K562 (cell line): ENCODE measurements around the gene VEGFB. TPM values are rescaled to one million over a fixed set of nuclear protein-coding genes. Genes with fewer than 3 reads are reported as not detected.
A peak's percentile ranks its signal among the peaks of the same experiment; 100 is the strongest.

Experiments used
- CBX8 ChIP-seq: fragments of 200-600 bp; sonication (generic); IDR thresholded peaks from 2 replicates; pipeline ENCODE4 v1.6.1; 2012; ENCODE audit warnings: borderline replicate concordance, mixed run types, low read depth, mild to moderate bottlenecking, moderate library complexity, mixed read lengths, low read length, control low read depth, inconsistent platforms; ENCODE audit not compliant: poor library complexity, severe bottlenecking; ENCODE audit errors: extremely low read depth
- ESRRB ChIP-seq: fragments of 250-450 bp; sonication (Bioruptor Pico); IDR thresholded peaks from 2 replicates; pipeline ENCODE4 v1.5.0; 2020; ENCODE audit warnings: mild to moderate bottlenecking, moderate library complexity, borderline replicate concordance
- ETS2 ChIP-seq: IDR thresholded peaks from 2 replicates; pipeline ENCODE4 v1.6.1; 2016; ENCODE audit warnings: borderline replicate concordance, missing genetic modification characterization, mild to moderate bottlenecking, moderate library complexity, missing compliant biosample characterization; ENCODE audit not compliant: poor library complexity, severe bottlenecking
- HNRNPLL ChIP-seq: fragments of 200-400 bp; formaldehyde crosslinking; IDR thresholded peaks from 2 replicates; pipeline ENCODE4 v1.6.1; 2017; ENCODE audit warnings: low read length, low read depth, mild to moderate bottlenecking; ENCODE audit not compliant: poor library complexity, severe bottlenecking
- MCM5 ChIP-seq: fragments of 450-650 bp; IDR thresholded peaks from 2 replicates; pipeline ENCODE4 v1.6.1; 2016; ENCODE audit warnings: low read depth
- PML ChIP-seq: IDR thresholded peaks from 2 replicates; pipeline ENCODE4 v1.6.1; 2012; ENCODE audit warnings: low read length, inconsistent platforms
- SAFB ChIP-seq: fragments of 200-400 bp; formaldehyde crosslinking; IDR thresholded peaks from 2 replicates; pipeline ENCODE4 v1.6.1; 2017; ENCODE audit warnings: low read depth, low read length, borderline replicate concordance
- SRSF1 ChIP-seq: fragments of 200-400 bp; formaldehyde crosslinking; IDR thresholded peaks from 2 replicates; pipeline ENCODE4 v1.6.1; 2017; ENCODE audit warnings: mild to moderate bottlenecking, low read depth, low read length, moderate library complexity
- TBP ChIP-seq: optimal IDR thresholded peaks from 2 replicates; pipeline ENCODE3; 2011; ENCODE audit warnings: low read depth, low read length, improper control_type of control experiment
- WHSC1 ChIP-seq: IDR thresholded peaks from one replicate; pipeline ENCODE4 v1.6.1; 2012; ENCODE audit warnings: low read length, control low read depth, inconsistent platforms
- ZNF316 ChIP-seq: fragments of 450-650 bp; IDR thresholded peaks from 2 replicates; pipeline ENCODE4 v1.6.1; 2016
- ZNF57 ChIP-seq: fragments of 450-650 bp; formaldehyde crosslinking; IDR thresholded peaks from 2 replicates; pipeline ENCODE4 v1.4.0; 2020; ENCODE audit warnings: mild to moderate bottlenecking, moderate library complexity
- ZNF79 ChIP-seq: fragments of 250-450 bp; sonication (Bioruptor Pico); IDR thresholded peaks from 2 replicates; pipeline ENCODE4 v1.4.0; 2020; ENCODE audit warnings: low read depth, mild to moderate bottlenecking, moderate library complexity
- ZSCAN29 ChIP-seq: fragments of 450-650 bp; IDR thresholded peaks from 2 replicates; pipeline ENCODE4 v1.6.1; 2017
- polyA plus RNA-seq, 8 experiments: library from polyadenylated mRNA; depleted of rRNA in 4 of 8; stranded (reverse) in 5 of 8; unstranded in 3 of 8; fragments of >200 nt; fragmentation: Nextera tagmentation in 2 of 8; fragmentation: Illumina TruSeq in 1 of 8; extraction: Ambion mirVana in 2 of 8; extraction: Trizol in 1 of 8; gene quantifications; 2 replicates each; pipeline versions ENCODE4 v1.2.1 to v1.2.3, GENCODE V29; 2011 to 2014; ENCODE audit warnings: inconsistent platforms in 1 of 8, missing spikeins in 1 of 8
- total RNA-seq, 7 experiments: library from RNA; depleted of rRNA in 6 of 7; stranded (reverse); fragments of >200 nt in 6 of 7; fragmentation: Illumina TruSeq in 2 of 7; extraction: Trizol in 2 of 7; gene quantifications; 2 replicates each; pipeline versions ENCODE4 v1.2.1 to v1.2.3, GENCODE V29; 2011 to 2021; ENCODE audit warnings: low replicate concordance in 1 of 7
- TF ChIP-seq, protein P1 (sequence below): fragments of 150-350 bp; IDR thresholded peaks from 2 replicates; pipeline ENCODE4 v1.6.1; 2014; ENCODE audit warnings: low read depth, mild to moderate bottlenecking, low read length, borderline replicate concordance
- TF ChIP-seq, protein P2 (sequence below): fragments of 250-450 bp; sonication (Bioruptor Pico); IDR thresholded peaks from 2 replicates; pipeline ENCODE4 v1.5.0; 2021; ENCODE audit warnings: mild to moderate bottlenecking, moderate library complexity
- TF ChIP-seq, protein P3 (sequence below): fragments of 200-400 bp; formaldehyde crosslinking; IDR thresholded peaks from 2 replicates; pipeline ENCODE4 v1.6.1; 2017; ENCODE audit warnings: mild to moderate bottlenecking, low read depth, low read length, moderate library complexity

The VEGFB gene
- total and polyA plus RNA-seq, 9 of the 15 experiments (the other 6 are each of a cell fraction or from before 2014, with no cell fraction given) = 11.0 to 83.4 (median 25.7) TPM

DNA sequence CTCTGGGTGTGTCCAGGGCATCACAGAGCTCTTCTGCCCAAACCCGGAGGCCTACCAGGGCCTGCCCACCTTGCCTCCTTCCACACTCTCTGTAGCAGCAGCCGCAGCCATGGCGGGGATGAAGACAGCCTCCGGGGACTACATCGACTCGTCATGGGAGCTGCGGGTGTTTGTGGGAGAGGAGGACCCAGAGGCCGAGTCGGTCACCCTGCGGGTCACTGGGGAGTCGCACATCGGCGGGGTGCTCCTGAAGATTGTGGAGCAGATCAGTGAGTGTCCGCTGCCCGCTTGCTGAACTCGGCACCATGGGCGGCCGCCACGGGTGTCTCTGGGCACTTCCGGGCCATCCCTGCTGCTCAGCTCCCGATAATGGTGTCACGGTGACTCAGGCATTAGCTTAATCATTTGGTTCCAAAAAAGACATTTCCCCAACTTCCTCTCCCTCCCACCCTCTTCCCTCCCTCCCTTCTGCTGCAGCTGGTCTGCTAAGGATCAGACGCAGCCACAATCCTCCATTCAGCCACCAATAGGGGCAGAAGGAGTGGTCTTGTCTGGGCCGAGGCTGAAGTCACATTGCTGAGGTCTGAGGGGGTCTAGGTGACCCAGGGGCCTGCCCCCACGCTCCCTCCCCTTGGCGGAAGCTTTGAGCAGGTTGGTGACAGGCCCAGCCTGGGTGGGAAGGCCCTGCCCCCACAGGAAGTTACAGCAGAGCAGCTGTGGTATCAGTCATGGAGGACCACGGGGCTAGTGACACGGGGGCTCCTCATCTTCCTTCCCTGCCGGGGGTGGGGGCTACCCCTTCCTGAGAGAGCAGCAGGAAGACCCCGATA, 26.9 kb upstream of the VEGFB start (continued):
- TF ChIP-seq, protein P1, sequence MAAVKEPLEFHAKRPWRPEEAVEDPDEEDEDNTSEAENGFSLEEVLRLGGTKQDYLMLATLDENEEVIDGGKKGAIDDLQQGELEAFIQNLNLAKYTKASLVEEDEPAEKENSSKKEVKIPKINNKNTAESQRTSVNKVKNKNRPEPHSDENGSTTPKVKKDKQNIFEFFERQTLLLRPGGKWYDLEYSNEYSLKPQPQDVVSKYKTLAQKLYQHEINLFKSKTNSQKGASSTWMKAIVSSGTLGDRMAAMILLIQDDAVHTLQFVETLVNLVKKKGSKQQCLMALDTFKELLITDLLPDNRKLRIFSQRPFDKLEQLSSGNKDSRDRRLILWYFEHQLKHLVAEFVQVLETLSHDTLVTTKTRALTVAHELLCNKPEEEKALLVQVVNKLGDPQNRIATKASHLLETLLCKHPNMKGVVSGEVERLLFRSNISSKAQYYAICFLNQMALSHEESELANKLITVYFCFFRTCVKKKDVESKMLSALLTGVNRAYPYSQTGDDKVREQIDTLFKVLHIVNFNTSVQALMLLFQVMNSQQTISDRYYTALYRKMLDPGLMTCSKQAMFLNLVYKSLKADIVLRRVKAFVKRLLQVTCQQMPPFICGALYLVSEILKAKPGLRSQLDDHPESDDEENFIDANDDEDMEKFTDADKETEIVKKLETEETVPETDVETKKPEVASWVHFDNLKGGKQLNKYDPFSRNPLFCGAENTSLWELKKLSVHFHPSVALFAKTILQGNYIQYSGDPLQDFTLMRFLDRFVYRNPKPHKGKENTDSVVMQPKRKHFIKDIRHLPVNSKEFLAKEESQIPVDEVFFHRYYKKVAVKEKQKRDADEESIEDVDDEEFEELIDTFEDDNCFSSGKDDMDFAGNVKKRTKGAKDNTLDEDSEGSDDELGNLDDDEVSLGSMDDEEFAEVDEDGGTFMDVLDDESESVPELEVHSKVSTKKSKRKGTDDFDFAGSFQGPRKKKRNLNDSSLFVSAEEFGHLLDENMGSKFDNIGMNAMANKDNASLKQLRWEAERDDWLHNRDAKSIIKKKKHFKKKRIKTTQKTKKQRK = no peak
- TF ChIP-seq ZSCAN29 (no peak), ZNF79 (CRISPR knock-in tag) (no peak), HNRNPLL (no peak), ZNF57 (no peak), SRSF1 (no peak), SAFB (no peak), ESRRB (CRISPR knock-in tag) (no peak), PML (peak; percentile 76), WHSC1 (no peak), TBP (peak; percentile 88), CBX8 (no peak), ETS2 (tag) (peak; percentile 14), MCM5 (no peak), ZNF316 (peak; percentile 94)
- TF ChIP-seq, protein P2, sequence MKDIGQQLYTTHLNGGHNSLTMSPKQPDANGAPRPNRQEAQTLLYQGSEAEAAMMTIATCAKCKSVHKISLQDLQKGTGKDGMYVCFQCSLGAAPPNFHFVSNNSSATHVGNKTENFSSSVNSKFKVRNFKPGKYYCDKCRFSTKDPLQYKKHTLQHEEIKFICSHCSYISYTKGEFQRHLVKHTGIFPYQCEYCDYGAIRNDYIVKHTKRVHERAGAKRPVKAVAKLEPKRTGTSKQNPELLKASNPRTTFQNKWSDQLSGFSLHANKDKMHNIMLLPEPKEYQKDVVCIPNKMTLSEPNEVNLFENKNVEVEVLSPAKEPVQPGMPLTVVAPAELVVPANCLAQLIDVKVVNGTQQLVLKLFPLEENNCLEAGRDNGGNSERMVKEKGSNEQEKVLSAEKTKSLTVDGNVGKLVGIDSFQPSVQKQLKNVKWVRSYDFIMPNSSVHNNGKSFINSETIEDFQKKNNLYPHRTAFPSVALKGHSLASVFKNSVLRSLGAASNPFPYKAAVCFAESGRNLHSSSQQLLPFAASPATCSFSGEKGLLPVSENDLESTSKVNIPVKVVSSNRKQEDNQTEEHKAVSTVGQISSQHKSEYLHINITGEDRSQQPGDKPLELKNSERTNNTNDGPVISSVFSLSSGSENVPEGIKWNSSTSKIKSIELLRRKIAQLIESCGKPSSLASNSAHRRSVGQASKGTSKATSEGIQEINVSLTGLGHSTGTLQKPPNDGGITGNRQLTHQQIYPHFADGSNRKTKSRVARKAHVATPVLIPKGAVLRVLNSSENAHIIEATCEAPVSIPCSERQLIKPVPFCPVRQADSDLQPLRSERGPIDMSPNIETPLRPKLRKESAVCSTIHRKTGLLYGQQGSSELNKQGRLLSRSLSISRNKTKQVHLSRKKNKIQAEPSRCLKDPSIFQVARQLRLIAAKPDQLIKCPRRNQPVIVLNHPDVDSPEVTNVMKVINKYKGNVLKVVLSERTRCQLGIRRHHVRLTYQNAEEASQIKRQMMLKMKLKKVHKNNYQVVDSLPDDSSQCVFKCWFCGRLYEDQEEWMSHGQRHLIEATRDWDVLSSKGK (CRISPR knock-in tag) = no peak
- TF ChIP-seq, protein P3, sequence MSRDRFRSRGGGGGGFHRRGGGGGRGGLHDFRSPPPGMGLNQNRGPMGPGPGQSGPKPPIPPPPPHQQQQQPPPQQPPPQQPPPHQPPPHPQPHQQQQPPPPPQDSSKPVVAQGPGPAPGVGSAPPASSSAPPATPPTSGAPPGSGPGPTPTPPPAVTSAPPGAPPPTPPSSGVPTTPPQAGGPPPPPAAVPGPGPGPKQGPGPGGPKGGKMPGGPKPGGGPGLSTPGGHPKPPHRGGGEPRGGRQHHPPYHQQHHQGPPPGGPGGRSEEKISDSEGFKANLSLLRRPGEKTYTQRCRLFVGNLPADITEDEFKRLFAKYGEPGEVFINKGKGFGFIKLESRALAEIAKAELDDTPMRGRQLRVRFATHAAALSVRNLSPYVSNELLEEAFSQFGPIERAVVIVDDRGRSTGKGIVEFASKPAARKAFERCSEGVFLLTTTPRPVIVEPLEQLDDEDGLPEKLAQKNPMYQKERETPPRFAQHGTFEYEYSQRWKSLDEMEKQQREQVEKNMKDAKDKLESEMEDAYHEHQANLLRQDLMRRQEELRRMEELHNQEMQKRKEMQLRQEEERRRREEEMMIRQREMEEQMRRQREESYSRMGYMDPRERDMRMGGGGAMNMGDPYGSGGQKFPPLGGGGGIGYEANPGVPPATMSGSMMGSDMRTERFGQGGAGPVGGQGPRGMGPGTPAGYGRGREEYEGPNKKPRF = no peak
